ENCODE measurements around the gene GRID1. TPM values are rescaled to one million over a fixed set of nuclear protein-coding genes. Genes with fewer than 3 reads are reported as not detected.

Gene GRID1
- total and polyA plus RNA-seq, 9 of the 15 experiments (the other 6 are each of a cell fraction or from before 2014, with no cell fraction given): 0.01 to 7.2 (median 1.2) TPM

DNA sequence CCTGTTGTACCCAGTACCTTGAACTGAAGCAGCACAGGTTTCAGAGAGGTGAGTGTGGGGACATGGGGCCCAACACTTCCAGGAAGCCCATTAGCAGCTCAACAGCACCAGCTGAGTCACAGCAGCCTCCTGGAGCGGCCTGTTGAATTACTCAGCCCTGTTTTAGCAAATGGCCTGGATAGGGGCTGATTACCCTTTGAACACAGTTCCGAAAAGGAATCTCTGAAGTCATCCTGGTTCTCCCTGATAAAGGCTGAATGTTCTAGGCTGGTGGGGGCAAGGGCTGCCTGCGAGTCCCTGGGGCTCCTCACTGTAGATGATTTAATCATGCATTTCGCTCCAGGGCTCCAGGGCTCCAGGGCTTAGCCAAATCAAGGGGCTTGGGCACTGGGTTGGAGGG, 287.5 kb downstream of the GRID1 start (continued):
- TF ChIP-seq HNRNPK (IDR thresholded peaks at IDR 0.05; ENCODE audit: low read depth, low read length, poor library complexity, severe bottlenecking) (no peak), ZNF408 (CRISPR knock-in tag; IDR thresholded peaks at IDR 0.05; ENCODE audit: low read depth) (no peak), CCAR2 (IDR thresholded peaks at IDR 0.05; ENCODE audit: low read depth, low read length) (no peak), JUND (IDR thresholded peaks at IDR 0.05; ENCODE audit: borderline replicate concordance, low read depth, low read length) (peak; percentile 87), JUND (tag; IDR thresholded peaks at IDR 0.05; ENCODE audit: borderline replicate concordance, low read depth, low read length) (peak; percentile 91; the same call in 1 of the 3 replicates), ASH1L (IDR thresholded peaks at IDR 0.05; ENCODE audit: borderline replicate concordance, low read depth, partially characterized antibody) (no peak), HMGN3 (IDR thresholded peaks at IDR 0.05; ENCODE audit: borderline replicate concordance, extremely low read depth, insufficient read length, low read depth, low read length) (no peak), ZNF76 (CRISPR knock-in tag; IDR thresholded peaks at IDR 0.05; ENCODE audit: borderline replicate concordance) (no peak), CBX2 (IDR thresholded peaks at IDR 0.05; ENCODE audit: insufficient read depth, low read length, poor library complexity, severe bottlenecking) (no peak), STAT5A (IDR thresholded peaks at IDR 0.05; ENCODE audit: borderline replicate concordance, low read length) (peak; percentile 81), EWSR1 (IDR thresholded peaks at IDR 0.05; ENCODE audit: borderline replicate concordance, low read depth, partially characterized antibody) (no peak), CREBBP (IDR thresholded peaks at IDR 0.05; ENCODE audit: low read depth, low read length) (no peak), PCBP1 (IDR thresholded peaks at IDR 0.05; ENCODE audit: low read depth, low read length, poor library complexity, severe bottlenecking) (no peak)
- TF ChIP-seq, protein P1, sequence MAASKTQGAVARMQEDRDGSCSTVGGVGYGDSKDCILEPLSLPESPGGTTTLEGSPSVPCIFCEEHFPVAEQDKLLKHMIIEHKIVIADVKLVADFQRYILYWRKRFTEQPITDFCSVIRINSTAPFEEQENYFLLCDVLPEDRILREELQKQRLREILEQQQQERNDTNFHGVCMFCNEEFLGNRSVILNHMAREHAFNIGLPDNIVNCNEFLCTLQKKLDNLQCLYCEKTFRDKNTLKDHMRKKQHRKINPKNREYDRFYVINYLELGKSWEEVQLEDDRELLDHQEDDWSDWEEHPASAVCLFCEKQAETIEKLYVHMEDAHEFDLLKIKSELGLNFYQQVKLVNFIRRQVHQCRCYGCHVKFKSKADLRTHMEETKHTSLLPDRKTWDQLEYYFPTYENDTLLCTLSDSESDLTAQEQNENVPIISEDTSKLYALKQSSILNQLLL (CRISPR knock-in tag; IDR thresholded peaks at IDR 0.05; ENCODE audit: borderline replicate concordance): no peak
- TF ChIP-seq, protein P2, sequence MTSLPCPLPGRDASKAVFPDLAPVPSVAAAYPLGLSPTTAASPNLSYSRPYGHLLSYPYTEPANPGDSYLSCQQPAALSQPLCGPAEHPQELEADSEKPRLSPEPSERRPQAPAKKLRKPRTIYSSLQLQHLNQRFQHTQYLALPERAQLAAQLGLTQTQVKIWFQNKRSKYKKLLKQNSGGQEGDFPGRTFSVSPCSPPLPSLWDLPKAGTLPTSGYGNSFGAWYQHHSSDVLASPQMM (CRISPR knock-in tag; IDR thresholded peaks at IDR 0.05): no peak
- TF ChIP-seq, protein P3, sequence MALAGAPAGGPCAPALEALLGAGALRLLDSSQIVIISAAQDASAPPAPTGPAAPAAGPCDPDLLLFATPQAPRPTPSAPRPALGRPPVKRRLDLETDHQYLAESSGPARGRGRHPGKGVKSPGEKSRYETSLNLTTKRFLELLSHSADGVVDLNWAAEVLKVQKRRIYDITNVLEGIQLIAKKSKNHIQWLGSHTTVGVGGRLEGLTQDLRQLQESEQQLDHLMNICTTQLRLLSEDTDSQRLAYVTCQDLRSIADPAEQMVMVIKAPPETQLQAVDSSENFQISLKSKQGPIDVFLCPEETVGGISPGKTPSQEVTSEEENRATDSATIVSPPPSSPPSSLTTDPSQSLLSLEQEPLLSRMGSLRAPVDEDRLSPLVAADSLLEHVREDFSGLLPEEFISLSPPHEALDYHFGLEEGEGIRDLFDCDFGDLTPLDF (CRISPR knock-in tag; IDR thresholded peaks at IDR 0.05): no peak
- TF ChIP-seq, protein P4, sequence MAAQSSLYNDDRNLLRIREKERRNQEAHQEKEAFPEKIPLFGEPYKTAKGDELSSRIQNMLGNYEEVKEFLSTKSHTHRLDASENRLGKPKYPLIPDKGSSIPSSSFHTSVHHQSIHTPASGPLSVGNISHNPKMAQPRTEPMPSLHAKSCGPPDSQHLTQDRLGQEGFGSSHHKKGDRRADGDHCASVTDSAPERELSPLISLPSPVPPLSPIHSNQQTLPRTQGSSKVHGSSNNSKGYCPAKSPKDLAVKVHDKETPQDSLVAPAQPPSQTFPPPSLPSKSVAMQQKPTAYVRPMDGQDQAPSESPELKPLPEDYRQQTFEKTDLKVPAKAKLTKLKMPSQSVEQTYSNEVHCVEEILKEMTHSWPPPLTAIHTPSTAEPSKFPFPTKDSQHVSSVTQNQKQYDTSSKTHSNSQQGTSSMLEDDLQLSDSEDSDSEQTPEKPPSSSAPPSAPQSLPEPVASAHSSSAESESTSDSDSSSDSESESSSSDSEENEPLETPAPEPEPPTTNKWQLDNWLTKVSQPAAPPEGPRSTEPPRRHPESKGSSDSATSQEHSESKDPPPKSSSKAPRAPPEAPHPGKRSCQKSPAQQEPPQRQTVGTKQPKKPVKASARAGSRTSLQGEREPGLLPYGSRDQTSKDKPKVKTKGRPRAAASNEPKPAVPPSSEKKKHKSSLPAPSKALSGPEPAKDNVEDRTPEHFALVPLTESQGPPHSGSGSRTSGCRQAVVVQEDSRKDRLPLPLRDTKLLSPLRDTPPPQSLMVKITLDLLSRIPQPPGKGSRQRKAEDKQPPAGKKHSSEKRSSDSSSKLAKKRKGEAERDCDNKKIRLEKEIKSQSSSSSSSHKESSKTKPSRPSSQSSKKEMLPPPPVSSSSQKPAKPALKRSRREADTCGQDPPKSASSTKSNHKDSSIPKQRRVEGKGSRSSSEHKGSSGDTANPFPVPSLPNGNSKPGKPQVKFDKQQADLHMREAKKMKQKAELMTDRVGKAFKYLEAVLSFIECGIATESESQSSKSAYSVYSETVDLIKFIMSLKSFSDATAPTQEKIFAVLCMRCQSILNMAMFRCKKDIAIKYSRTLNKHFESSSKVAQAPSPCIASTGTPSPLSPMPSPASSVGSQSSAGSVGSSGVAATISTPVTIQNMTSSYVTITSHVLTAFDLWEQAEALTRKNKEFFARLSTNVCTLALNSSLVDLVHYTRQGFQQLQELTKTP (IDR thresholded peaks at IDR 0.05; ENCODE audit: low read depth in 1 of 2, partially characterized antibody in 2 of 2): no peak
- TF ChIP-seq, protein P5, sequence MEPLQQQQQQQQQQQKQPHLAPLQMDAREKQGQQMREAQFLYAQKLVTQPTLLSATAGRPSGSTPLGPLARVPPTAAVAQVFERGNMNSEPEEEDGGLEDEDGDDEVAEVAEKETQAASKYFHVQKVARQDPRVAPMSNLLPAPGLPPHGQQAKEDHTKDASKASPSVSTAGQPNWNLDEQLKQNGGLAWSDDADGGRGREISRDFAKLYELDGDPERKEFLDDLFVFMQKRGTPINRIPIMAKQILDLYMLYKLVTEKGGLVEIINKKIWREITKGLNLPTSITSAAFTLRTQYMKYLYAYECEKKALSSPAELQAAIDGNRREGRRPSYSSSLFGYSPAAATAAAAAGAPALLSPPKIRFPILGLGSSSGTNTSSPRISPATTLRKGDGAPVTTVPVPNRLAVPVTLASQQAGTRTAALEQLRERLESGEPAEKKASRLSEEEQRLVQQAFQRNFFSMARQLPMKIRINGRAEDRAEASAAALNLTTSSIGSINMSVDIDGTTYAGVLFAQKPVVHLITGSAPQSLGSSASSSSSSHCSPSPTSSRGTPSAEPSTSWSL (CRISPR knock-in tag; IDR thresholded peaks at IDR 0.05; ENCODE audit: borderline replicate concordance): no peak
